HG02938 (cell line): ENCODE measurements around the gene CSRNP2.

ENCODE experiments used
- ATAC-seq: cut with Tn5 transposase; IDR thresholded peaks from one replicate; pipeline ENCODE4 v1.9.1; 2021; ENCODE audit warnings: mild to moderate bottlenecking, moderate library complexity; ENCODE audit not compliant: unreplicated experiment

The CSRNP2 gene, protein sequence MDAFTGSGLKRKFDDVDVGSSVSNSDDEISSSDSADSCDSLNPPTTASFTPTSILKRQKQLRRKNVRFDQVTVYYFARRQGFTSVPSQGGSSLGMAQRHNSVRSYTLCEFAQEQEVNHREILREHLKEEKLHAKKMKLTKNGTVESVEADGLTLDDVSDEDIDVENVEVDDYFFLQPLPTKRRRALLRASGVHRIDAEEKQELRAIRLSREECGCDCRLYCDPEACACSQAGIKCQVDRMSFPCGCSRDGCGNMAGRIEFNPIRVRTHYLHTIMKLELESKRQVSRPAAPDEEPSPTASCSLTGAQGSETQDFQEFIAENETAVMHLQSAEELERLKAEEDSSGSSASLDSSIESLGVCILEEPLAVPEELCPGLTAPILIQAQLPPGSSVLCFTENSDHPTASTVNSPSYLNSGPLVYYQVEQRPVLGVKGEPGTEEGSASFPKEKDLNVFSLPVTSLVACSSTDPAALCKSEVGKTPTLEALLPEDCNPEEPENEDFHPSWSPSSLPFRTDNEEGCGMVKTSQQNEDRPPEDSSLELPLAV

DNA sequence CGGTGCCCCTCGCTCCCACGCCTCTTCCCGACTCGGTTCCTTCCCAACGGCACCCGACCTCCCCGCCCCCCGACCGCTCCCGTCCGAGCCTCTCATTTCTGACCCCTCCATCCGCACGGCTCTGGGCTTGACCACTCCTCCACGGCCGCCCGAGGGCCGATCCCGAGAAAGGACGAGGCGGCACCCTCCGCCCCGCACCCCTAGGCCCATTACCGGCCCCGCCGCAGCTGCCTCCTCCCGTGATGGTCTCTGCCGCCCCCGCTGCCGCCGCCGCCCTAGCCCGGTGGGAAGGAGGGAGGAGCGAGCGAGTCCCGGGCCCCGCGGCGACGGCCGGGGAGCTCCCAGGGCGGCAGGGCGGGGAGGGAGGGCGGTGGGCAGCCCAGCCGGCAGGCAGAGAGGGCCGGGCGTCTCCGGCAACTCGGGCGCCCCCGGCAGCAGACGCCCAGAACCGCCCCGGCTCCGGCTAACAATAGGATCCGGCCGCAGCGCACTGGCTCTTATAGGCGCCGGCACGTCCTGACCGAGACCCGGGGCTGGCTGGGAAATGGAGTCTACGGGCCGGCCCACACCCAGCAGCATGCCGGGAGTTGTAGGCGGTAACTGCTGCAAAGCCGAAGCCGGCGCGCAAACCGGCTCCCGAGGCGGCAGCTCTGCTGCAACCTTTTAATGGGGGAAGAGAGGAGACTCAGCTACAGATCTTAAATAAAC is at the start of gene CSRNP2:
Gene CSRNP2 (minus strand): TSS at position 471 of the 708 bp plus-strand sequence. CDS start 7,035 bp downstream, outside the sequence.
- ATAC-seq = peak; percentile 87

DNA sequence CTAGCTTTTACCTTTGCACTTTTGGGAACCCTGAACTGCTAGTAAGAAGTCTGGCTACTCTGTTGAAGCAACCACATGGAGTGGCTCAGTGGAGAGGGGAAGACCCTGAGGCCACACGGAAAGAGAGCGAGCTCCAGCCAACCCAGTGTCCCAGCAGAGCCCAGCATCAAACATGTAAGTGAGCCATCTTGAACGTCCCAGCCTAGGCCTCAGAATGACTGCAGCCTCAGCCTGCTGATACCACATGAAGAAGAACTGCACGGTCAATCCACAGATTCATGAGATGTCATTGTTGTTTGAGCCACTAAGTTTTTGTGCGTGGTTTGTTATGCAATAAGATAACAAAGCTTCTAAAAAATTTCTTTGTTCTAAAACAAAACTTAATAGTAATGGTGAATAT is 49.3 kb upstream of the CSRNP2 start:
- ATAC-seq = no peak

DNA sequence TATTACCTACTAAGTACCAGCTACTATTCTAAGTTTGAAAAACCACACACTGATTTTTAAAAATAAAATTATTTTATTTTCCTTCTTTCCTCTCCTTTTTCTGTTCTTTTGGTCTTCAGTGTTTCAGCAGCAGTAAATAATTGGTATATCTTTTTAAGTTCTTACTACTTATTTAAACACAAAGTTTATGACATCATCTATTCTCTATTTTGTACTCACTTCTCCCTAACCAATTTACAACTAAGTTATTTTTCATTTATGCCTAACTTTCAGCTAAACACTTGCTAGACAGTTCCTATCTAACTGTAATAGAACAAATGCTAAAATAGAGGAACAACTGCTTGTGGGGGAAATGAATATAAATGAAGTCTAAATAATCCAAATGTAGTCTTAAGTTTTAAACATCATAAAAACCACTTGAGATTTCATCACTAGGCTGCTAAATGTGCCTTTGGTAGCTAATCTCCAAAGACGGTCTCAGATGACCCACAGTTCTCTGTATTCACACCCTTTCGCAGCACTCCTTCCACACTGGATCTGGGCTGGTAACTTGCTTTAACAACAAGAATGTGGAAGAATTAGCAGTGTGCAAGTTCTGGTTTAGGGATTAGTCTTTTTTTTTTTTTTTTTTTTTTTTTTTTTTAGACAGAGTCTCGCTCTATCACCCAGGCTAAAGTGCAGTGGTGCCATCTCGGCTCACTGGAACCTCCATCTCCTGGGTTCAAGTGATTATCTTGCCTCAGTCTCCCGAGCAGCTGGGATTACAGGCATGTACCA is 48.5 kb upstream of the CSRNP2 start:
- no peak for ATAC-seq

DNA sequence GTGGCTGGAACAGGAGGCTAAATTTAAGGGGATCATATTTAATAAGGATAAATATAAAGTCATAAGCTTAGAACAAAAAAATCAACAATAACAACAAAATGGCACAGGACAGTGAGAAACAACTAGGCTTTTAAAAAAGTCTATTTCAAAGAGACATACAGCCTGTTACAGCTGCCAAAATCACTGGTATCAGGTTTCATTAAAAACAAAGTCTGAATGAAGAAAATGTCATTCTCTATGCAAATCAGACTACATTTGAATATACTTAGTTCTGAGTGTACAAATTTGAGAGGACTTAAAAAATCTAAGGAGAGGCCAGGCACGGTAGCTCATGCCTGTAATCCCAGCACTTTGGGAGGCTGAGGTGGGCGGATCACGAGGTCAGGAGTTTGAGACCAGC is 45.5 kb upstream of the CSRNP2 start:
- no peak for ATAC-seq

DNA sequence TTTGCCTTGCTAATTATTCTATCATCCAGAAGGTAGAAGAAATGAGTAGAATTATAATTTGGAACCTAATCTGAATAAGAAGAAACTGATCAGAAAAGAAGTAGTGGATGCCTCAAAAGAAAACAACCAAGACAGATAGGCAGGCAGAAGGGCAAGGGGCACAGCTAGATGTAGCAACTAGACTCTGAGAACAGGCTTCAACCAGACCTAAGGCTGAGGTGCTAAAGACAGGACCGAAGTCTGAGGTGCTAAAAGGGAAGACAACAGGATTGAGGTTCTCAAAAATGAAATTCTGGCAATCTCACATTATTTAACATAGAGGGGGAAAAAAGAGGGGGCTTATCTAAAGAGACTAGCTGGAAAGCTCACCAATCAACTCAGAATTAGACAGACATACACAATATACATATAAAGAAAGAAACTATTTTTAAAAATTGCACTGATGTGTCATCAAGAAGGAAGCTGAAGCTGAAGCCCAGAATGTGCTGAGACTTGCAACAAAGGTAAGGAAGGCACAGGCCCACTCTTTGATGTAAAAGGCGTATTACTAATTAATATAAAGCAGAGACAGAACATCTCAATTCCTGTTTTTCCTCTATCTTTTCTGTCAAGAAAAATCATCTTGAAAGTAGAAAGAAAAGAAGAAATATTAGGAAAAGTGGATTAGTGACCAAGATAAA is 43.8 kb upstream of the CSRNP2 start:
- no peak for ATAC-seq

DNA sequence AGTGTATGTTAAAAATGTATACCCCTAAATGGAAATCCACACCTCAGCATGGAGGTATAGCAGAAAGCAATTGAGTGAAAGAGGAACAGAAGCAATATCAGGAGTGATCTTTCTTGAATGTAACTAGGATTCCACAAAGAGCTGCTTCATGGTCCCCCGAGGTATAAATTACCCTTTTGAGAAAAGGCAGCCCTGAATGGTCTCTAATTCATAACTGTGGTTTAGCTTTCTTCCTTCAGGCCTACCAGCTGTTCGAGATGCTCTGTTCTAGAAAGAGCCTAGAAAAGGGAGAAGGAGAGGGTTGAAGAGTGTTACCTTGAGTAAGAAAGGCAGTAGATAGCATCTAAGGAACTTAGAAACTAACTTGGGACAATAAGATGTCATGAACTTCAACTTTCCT is 42.9 kb upstream of the CSRNP2 start:
- ATAC-seq = no peak

DNA sequence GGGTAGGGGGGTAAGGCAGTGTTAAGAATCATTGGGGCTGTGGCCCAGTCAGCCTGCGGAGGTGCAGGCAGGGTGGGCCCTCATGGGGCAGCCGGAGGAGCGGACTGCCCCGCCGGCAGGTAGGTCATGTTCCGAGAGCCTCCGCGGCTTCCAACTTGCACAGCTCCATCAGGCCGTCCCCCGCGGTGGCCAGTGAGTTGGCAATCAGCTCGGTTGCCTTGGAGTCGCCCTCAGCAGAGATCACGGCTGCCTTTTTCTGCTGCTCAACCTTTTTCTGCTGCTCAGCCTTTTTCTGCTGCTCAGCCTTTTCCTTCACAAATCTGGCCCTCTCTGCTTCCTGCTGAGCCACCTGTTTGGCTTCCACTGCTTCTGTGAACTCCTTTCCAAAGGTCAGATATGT is 41.1 kb upstream of the CSRNP2 start:
- ATAC-seq = no peak

DNA sequence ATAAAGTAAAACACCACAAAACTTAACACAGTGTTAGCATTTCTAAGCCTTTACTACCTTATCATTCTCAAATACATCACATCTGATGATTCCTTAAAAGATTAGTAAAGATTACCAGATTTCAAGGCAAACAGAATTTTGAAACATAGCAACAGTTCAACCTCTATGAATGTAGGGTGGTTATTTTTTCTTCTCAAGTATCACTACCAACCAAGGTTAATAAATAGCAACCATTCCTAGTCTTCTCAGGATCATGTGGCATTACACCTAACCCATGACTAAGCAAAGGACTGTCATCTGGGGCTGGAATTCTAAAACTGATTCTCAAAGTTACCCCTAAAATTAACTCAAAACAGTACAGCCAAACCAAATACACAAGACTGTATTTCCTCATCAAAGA is 39.4 kb upstream of the CSRNP2 start:
- ATAC-seq = no peak

DNA sequence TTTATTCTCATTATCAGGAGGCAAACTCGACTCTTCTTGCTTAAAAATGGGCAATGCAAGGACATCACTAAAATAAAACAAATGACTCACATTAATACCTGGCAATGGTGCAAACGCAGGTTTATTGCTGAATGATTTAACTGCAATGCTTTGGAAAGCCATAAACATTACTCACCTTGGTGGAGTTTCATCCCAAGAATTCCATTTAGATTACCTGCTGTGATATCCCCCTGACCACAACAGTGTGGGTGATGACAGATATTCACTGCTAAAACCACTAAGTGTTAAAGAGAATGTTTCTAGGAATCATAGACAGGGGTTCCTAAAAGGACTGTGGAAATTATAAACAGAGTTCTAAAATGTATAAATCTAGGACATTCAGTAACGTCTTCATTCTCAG is 35.3 kb upstream of the CSRNP2 start:
- ATAC-seq = no peak

DNA sequence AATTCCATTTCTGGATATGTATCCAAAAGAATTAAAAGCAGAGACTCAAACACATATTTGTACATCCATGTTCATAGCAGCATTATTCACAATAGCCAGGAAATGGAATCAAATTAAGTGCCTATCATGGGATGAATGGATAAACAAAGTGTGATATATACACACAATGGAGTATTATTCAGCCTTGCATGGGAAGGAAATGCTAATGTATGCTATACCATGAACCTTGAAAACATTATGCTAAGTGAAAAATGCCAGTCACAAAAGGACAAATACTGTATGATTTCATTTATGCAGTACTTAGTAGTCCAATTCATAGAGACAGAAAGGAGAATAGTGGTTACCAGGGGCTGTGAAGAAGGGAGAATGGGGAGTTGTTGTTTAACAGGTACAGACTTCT is 32.1 kb upstream of the CSRNP2 start:
- no peak for ATAC-seq

DNA sequence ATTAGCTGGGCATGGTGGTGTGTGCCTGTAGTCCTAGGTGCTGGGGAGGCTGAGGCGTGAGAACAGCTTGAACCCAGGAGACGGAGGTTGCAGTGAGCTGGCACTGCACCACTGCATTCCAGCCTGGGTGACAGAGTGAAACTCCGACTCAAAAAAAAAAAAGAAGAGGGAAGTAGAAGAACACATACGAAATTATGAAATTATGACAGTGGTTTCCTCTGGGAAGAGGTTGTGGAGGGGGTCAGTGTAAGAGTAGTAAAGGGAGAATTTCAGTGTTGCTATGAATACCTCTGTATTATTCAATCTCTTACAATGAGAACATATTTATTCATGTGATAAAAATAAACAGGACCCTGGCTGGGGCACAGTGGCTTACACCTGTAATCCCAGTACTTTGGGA is 24.7 kb upstream of the CSRNP2 start:
- ATAC-seq = no peak

DNA sequence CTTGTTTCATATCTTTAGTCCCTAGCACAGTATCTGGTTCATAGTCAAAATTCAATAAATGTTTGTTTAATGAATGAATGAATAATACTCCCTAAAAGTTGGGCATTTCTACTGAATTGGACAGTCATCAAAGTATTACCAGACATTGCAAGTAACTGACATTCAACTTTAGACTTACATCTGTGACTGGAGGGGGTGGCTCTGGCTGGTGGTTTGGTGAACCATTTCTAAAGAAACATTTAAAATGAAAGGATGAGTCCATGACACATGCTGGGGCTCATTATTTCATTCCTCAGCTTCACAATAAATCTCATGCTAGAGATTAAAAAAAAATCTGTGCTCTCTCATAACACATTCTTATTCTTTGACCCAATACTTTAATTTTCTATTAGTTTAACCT is 20.6 kb upstream of the CSRNP2 start:
- no peak for ATAC-seq

DNA sequence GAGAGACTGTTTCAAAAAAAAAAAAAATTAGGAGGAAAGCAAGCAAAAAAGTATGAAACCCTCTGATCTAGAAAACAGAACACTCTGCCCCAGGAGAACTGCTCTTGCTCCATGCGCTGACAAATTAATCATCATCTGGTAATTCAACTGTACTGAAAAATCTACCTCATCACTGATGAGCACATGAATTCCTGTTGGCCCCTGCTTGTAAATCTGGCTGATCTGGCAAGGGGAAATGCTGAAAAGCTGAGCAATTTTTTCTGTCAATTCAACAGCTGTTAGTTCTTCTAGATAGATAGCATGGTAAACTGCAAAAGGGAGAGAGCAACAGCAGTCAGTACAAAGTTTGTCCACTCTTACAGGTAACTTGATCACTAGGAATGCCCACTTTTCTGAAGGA is 15.2 kb upstream of the CSRNP2 start:
- no peak for ATAC-seq

DNA sequence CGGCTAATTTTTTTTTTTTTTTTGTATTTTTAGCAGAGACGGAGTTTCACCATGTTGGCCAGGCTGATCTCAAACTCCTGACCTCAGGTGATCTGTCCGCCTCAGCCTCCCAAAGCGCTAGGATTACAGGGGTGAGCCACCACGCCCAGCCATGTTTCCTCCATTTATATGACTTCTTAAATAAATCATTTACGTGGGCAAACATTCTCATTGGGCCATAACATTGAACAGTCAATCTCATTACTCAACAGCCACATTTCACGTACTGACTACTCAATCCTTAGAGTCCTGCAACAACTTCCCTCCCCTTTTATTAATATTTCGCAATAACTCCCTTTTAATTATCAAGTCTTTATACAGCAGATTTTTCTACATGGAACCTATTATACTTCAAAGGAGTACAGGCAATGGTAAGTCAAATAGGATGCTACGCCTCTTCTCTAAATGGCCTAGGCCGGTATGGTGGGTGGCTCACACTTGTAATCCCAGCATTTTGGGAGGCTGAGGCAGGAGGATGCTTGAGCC is 7.4 kb upstream of the CSRNP2 start:
- no peak for ATAC-seq

DNA sequence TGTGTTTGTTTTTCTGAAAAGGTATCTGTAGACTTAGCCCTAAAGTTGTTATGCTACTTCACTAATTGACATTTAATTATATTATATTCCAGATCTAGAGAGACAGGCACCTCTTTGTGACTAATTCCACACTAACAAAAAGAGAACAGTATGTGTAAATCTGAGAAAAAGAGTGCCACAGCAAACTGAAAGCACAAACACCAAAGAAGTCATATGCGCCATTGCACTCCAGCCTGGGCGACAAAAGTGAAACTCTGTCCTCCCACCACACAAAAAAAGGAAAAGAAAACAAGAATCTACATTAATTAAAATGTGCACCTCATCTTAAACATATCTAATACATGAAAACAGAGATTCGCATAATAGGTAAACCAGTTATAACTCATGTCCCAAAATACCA is 4.4 kb upstream of the CSRNP2 start:
- ATAC-seq = no peak

DNA sequence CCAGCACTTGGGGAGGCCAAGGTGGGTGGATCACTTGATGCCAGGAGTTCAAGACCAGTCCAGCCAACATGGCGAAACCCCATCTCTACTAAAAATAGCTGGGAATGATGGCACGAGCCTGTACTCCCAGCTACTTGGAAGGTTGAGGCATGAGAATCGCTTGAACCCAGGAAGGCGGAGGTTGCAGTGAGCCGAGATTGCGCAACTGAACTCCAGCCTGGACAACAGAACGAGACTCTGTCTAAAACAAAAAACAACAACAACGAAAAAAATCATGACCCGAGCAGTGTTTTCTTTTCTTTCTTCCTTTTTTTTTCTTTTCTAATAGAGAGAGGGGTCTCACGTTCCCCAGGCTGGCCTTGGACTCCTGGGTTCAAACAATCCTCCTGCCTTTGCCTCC is 3.5 kb upstream of the CSRNP2 start:
- no peak for ATAC-seq

DNA sequence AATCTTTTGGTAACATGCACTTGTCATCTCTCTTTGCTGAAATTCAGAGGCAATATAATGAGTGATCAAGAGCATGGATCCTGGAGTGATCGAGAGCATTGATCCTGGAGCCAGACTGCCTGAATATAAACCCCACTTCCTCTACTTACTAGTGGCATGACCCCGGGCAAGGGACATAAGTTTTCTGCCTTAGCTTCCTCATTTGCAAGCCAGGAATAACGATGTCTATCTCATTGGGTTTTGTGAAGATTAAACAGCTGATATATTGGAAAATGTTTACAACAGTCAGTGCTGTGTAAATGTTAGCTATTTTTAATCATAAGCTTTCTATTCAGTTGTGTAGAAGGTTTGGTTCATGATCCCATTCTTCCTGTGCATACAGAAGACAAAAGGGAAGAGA is 2.4 kb upstream of the CSRNP2 start:
- no peak for ATAC-seq

DNA sequence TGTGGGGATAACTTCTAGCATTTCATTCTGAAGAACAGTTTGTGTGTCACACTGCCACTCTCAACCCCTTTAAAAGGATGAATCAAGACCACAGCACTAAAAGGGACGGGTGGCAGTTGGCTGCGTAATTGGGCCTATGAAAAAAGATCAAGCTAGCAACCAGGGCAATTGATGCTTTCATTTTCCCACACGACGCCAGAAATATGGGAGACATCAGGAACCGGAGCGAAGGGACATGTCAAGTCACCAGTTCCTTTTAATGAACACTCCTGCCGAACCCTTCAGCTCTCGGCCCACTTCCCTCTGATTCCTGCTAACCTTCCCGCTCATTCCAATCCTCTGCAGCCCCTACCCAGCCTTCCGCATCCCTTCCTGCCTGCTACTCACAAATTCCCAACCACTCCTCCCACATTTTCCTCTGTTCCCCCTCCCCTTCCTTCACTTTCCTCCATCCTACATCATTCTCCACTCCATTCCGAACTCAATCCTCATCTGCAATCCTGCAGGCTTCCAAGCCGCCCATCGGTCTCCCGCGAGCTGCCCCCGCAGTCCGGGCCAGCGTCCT is 753 bp downstream of the CSRNP2 start:
- ATAC-seq = peak; percentile 2

DNA sequence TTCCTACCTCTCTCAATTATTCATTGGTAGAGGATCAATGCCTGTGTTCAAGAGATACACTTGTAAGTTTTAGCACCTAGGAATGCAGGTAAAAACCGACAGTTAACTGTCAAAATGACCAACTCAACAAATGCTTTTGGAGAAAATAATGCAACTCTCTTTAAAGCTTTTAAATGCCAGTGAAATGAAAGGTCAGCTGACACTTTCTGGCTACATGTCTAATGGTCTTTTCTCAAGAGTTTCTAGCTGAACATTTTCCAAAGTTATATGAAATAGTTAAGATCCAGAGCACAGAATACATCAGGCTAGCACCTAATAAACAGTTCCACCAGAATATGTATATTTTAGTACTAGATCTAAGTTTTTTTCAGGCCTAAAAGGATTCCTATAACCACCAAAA is 2.0 kb downstream of the CSRNP2 start:
- ATAC-seq = no peak

DNA sequence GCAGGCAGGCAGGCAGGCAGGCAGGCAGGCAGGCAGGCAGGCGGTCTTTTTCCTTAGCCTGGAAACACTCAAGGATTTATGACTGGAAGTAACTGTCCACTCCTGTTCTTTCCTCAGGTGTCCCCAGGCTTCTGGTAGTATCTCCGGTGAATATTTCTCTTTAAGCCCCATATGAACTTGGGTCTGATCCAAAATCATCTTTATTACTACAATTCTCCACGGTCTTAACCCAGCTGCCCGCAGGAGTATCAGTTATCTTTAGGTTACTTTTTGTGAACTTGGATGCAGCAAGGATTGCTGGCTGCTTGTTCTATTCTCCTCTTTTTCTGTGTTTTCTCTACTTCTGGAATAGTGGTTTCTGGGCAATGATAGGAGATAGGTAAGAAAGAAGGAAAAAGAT is 3.3 kb downstream of the CSRNP2 start:
- no peak for ATAC-seq
